ENCODE results near the gene EGFL8.
A peak's percentile ranks its signal among the peaks of the same experiment; 100 is the strongest.

EGFL8 gene

DNA sequence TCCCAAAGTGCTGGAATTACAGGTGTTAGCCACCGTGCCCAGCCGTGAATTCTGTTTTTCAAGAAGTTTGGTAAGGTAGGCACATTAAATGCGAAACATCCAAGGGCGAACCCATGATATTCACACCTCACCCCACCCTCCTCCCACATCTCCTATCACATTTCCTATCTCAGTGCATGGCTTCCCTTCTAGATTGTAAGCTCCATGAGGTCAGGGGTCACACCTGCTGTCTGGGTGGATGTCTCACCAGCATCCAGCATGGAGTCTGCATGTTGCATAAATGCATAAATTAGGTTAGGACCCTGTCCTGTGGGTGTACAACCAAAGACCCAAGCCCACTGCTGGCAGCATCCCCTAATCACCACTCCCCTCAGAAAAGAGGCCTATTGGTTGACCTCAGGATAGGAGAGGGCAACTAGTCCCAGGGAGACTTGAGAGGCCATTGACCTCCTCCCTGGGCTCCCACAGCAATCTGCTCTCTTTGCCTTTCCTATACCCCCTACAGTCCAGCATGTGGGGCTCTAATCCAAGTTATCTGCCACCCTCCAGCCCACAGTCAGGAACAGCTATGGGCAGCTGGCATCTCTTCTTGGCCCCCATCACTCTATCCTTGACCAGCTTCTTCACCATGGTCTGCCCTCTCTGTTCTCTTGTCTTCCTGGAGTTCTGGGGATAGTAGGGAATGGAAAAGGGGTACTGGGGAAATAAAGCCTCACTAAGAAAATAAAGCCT, 16.8 kb upstream of the EGFL8 start:
- DNase-seq, result no peak

DNA sequence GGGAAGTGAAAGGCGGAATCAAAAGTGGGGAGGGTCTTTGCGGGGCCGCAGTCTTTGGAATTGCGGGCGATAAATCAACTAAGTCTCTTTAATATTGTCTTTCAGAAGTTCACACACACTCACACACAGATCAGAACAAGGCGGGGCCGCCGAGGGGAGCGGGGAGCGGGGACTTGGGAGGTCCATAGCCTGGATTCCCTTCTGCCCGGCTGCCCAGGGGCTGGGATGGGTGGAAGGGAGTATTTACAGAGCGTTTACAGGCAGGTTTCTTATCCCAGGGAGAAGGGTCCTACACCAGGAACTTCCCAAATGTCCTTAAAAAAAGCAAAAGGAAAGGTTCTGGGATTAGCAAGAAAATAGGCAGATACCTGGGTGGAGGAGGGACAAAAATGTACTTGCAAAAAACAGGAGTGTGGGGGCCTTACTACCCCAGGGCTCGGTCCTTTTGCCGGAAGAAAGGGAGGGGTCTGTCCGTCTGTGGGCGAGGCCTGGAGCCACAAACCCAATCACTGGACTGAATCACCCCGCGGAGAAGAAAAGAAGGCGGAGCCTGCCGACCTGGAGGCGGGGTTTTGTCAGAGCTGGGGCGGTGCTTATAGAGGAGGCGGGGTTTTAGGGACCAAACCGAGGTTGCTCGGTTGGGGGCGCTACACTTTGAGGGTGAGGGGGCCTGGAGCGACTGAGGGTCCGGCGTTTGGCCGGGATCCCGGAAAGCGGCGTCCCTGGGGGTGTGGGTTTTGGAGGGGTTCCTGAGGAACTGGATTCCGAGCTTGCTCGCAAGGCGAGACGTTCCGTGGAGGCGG, 15.9 kb upstream of the EGFL8 start:
- DNase-seq, result no peak

DNA sequence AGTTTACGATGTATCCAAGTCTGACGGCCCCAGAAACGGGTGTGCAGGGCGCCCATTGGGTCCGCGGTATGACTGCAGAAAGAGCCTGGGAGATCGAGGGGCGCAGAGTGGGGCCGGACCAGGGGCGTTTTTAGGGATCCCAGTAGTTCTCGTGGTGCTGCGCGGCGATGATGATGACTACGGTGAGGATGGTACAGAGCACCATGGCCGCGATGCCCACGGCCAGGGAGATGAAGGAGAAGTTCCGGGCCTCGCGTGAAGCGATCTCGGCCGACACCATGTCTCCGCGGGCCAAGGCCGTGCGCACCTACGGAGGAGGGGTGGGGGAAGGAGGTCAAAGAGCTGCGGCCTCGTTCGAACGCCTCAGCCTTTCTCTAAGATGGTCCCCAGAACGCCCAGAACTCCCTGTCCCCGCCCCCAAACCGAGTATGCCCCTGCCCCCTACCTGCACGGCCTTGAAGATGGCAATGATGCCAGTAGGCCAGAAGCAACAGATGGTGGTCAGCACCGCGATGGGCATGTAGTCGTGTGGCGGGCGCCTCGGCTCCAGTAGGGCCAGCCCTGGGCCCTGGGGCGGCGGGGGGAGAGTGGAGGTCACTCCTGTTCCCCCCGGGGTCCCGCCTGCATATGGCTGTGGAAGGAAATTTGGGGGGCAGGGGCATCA, 15.2 kb upstream of the EGFL8 start:
- no peak for DNase-seq

DNA sequence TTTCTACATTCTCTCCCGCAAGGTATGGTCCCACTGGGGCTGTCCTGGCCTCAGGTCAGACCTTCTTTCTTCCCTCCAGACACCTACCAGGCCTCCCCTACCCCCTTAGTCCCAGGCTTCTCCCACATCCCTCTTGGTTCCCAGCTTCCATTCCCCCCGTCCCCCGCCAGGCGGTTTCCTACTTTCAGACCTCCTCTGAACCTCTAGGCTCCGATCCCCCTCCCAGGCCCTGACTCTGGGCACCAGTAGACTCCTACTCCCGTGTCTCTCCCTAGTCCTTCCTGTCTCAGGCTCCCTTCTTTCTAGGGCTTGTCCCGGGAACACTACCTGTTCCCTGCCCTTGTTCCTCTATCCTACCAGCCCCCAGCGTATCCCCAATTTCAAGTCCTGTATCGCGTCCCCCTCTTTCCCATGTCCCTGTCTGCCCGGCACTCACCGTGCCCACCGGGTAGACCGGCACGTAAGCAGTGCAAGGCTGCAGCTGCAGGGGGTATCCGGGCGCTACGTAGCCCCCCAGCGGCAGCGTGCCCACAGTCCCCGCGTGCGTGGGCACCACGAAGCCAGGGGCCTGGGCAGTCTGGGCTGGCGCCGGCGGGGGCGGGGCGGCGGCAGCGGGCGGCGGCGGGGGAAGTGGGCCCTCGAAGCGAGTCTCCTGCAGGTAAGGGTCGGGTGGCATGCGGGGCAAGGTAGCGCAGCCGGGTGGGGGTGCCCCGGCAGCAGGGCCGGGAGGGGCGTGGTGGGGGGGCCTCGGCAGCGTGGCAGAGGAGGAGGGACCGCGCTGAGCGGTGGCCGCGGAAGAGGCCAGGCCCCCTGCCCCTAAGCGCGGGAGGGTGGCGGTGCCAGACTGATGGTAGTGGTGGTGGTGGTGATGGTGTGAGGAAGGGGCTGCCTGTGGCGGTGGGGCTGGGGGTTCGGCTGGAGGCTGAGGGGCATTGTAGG, 14.2 kb upstream of the EGFL8 start:
- no peak for DNase-seq

DNA sequence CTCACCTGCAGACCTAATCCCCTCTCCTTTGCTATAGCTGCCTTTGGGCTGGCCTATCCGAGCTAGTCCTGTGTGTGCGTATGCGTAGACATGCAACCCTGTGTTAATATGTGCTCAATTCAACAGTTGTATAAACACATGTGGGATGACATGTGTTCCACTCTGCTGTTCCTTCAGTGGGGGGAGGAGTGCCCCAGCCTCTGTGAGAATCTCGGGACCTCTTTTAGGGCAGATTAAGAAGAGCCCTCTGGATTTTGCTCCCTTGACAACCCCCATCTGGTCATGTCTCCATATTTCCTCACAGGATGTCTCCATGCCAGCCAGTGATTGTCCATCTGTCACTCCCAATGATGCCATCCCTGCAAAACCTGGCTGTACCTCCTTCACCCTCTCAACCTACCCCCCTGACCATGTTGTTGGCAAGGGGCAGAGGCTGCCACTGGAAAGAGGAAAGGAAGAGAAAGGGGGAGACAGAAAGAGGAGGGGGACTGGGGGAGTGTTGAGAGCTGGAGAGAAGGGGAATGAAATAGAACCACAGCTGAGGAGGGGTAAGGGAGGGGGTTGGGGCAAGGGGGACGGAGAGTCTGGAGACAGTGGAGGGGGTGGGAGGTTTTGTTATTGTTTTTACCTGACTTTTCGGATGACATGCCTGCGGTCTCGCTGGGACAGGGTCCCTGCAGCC, 13.1 kb upstream of the EGFL8 start:
- no peak for DNase-seq

DNA sequence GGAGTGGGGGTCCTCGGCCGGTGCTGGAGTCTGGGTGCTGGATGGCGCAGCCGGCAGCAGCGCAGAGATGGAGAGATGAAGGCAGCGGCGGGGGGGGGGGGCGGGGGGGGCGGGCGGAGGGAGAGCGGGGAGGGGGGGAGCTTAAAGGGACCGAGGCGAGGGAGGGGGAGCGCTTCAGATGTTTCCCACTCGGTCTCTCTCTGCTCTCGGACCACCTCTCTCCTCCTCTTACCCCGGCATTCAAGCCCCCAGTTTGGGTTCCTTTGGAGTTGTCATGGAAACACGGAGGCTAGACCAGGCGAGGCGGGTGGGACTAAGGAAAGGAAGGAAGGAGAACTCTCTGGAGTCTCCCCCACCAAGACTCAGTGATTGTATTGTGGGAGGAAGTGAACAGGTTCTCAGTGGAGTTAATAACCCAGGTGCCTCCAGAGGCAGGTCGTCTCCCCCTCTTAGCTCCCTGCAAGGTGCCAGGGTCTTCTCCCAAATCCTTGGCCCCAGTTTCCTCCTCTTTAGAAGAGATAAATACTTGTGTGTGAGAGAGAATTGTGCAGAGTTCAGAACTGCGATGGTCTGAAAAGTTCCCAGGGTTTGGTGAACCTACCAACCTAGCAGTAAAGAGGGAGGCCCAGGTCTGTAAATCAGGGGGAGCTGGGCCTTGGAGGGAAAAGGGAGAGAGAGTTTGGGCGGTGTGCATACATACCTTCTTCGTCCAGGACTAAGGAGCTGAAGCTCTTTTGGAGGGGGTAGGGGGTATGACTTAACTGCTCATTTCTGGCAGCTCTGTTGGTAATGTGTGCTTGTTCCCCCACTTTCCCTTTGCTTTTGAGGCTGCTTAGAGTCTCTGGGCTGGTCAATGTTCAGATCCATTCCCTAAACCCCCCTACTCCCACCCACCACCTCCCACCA, 12.3 kb upstream of the EGFL8 start, which contains the start of gene PRRT1:
Gene PRRT1, minus strand, starts transcription at position 77 of the 906 bp plus-strand sequence. CDS start 112 bp downstream, outside the sequence.
- DNase-seq, result no peak

DNA sequence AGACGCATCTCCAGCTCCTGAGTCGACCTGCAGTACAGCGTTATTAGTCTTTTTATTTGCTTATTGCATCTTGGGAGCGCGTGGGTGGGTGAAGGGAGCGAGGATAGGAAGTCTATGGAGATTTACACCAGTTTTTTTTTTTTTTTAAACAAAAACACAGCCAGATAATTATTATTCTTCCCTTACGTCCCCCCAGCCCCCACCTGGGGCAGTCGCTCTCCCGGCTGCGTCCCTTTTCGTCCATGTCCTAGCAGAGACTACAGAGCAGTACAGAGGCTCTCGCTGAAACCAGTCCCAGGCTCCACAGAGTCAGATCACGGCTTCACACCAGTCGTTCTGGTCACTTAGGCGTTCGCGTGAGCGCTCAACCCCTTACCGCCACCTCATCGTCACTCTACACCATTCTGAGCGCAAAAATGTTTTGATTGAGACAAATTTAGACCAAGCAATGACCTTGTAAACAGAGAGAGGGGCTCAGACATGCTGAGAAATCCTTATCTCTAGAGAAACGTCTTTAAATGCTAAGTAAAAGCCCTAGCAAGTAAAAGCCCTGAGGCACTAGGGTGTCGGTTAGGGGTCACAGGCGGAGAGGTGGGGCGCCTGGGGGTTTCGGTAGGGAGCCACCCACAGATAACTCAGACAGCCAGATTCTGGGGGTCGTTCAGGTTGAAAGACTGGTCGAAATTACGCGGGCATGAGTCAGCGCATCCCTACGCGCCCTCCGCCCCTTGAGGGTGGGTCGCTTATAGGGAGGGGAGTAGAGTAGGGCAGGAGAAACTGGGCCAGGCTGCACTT, 11.4 kb upstream of the EGFL8 start:
- DNase-seq, result no peak

DNA sequence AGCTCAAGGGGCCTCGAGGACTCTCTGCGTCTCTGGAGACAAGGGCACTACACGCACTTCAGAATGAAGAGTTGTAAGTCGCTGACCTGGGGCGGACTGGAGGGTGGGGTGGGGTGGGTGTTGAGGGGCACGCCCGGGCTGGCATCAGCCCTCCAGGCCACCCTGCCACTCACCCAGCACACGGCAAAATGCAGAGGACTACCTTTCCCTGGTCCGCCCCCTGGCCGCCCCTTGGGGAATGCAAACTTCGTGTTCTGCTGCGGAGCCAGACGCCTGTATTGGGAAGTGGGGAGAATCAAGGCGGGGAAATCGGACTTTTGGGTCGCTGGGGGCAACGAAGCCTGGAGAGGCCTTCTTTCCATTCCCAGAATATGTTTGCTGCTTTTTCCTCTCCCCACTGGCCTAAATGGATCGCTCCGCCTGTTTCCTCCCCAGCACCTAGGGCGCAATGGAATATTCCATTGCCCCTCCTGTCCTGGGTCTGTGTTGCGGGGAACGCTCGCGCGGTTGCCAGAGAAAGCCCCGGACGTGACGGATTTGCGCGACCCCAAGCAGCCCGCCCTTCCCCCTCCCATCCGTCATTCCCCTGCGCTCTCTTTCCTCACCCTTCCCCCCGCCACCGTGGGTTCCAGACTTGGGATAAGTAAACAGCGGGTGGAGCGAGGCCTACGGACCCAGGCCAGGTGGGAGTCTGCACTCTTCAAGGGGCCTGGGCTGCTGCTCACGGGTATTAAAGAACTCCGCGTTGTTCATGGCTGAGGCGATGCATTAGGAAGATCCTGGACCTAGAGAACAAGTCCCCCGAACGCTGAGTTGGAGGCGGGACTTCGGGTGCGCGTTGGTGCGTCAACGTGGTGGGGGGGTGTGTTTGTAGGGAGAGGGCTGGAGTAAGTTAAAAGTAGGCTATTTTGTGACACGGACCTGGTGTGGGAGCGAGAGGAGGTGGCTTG, 10.6 kb upstream of the EGFL8 start, which contains the start of gene PPT2:
Gene PPT2, plus strand, starts transcription at position 578 of the 950 bp plus-strand sequence. CDS start 454 bp downstream, outside the sequence.
- peak; percentile 41 for DNase-seq

DNA sequence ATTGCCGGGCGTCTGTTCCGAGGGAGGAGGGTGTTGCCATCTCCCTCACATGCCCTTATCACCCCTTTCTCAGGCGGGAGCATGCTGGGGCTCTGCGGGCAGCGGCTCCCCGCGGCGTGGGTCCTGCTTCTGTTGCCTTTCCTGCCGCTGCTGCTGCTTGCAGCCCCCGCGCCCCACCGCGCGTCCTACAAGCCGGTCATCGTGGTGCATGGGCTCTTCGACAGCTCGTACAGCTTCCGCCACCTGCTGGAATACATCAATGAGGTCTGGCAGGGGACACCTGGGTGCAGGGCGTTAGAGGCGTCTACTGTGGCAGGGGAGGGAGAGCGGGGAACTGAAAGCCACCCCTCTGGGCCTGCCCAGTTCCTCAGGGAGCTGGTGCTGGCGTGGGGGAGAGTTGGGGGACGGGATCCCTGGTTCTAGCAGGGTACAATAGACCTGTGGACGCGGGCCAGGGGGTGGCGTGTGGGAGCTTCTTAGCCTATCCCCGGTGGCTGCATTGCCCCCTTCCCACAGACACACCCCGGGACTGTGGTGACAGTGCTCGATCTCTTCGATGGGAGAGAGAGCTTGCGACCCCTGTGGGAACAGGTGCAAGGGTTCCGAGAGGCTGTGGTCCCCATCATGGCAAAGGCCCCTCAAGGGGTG, 9.8 kb upstream of the EGFL8 start:
- no peak for DNase-seq

DNA sequence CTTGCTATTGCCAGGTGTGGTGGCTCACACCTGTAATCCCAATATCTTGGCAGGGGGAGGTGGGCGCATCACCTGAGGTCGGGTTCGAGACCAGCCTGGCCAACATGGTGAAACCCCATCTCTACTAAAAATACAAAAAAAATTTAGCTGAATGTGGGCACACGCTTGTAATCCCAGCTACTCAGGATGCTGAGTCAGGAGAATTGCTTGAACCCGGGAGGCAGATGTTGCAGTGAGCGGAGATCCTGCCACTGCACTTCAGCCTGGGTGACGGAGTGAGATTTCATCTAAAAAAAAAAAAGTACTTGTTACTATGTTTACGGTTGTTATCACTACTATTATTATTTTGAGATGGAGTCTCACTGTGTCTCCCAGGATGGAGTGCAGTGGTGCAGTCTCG, 7.5 kb upstream of the EGFL8 start:
- no peak for DNase-seq

DNA sequence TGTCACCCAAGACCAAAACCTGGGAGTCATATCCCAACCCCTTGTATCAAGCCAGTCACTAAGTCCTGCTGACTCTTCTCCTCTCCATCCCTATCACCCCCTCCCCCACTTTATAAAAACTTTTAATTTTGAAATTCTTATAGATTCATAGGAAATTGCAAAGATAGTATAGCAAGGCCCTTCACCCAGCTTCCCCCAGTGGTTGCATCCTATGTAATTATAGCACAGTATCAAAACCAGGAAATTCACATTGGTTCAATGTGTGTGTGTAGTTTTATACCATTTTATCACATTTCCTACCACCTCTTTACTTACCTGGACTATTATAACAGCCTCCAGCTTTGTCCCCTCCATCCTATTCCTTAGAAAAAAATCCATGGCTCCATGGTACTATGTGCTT, 6.3 kb upstream of the EGFL8 start:
- DNase-seq, result no peak

DNA sequence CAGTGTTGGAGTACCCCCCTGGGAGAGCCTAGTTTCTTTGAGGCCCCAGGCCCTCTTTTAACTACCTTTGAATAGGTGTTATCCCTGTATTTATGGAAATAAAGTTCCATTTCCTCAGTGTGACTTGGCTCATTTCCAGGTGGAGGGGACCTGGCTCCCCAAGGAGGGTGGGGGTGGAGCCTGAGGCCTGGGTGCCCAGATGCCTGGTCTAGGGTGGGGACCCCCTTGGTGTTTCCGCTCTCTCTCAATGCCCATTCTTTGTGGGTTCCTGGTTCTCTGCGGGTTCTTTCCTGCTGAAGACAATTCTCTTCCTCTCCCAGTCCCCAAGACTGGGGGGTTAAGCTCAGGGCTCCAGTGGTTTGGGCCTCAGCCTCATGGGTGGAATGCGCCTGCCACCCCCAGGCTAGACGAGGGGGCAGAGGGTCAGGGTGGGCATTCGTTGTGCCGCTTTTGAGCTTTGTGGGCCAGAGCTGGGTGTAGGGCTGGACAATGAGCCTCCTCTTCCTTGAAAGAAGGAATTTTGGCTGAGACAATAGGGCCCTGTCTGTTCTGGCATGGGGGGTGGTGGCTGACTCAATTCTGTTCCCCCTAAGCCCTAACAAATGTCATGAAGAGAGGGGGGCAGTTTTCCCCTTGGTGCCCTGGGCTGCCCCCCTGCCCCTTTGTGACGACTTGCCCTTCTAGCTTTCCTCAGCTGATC, 686 bp upstream of the EGFL8 start:
- no peak for DNase-seq

DNA sequence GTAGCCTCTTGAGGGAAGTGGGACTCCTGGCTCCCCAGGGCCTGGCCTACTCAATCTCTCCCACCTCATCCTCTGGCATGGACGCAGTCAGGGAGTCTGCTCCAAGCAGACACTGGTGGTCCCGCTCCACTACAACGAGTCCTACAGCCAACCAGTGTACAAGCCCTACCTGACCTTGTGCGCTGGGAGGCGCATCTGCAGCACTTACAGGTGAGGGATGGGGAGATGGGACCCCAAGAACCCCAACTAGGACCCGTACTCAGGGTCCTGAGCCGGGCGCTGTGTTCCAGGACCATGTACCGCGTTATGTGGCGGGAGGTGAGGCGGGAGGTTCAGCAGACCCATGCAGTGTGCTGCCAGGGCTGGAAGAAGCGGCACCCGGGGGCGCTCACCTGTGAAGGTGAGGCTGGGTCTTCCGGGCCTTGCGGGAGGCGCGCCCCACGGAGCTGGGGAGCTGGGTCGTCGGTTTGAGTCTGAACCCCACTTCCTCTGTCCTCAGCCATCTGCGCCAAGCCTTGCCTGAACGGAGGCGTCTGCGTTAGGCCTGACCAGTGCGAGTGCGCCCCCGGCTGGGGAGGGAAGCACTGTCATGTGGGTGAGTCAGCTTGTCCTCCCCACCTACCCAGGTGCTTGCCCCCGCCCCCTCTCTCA, 2.1 kb downstream of the EGFL8 start:
- DNase-seq, result no peak

DNA sequence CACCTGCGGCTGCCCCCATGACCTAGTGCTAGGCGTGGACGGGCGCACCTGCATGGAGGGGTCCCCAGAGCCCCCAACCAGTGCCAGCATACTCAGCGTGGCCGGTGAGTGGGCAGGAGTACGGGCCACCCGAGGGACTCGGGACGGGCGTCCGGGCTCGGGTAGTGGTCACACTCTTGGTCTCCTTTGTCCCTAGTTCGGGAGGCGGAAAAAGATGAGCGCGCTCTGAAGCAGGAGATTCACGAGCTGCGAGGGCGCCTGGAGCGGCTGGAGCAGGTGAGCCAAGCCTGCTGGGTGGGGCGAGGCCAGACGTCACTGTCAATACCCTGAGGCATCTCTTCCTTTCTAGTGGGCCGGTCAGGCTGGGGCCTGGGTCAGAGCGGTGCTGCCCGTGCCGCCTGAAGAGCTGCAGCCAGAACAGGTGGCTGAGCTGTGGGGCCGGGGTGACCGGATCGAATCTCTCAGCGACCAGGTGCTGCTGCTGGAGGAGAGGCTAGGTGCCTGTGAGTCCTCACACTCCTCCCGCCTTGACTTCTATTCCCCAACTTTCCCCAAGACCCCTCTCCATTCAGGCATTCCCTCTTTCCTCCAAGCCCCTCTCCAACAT, 2.9 kb downstream of the EGFL8 start:
- no peak for DNase-seq

DNA sequence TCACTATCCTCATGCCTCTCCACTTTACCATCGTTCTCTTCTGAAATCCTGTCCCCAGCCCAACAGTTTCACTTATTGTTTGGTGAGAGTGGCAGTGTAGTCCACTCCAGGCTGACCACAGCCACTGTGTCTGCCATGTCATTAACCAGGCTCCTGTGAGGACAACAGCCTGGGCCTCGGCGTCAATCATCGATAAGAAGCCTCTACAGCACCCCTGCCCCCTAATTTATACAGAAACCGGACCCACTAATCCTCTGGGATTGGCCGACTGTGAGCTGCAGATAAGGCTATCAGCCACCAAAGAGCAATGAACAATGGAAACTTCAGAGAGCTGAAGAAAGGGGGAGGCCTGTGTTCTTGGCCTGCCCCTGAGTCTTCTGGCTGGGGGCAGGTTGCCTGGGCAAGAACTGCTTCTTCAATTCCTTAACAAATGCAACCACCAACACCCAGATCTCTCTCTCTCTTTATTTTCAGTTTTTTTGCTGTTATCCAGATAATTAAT, 3.4 kb downstream of the EGFL8 start:
- no peak for DNase-seq

DNA sequence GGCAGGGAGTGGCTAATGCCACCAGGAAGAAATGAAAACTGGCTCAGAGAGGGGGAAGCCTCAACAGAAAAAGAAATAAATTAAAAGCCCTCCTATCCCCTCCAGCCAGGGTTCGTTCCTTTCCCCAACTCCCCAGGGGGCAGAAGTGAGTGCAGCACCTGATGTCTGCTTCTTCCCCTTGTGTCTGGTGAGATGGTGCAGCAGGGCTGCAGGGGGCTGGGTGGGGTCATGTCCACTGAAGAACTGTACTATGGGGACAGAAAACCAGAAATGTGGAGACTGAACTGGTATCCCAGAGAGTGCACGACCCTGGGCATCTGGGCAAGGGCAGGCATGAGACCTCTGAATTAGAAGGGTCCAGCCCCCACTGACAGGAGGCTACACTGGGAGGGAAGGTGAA, 4.0 kb downstream of the EGFL8 start:
- DNase-seq, result no peak

Data from NCI-H1436 treated with DMSO at 0.1 percent for 48 hours (cell line).